Kidney epithelial cell (primary cell): ENCODE results near the gene SLC48A1. TPM values are rescaled to one million over a fixed set of nuclear protein-coding genes. Genes with fewer than 3 reads are reported as not detected.

ENCODE experiments used
- DNase-seq: peaks from one replicate; pipeline ENCODE4 v3.0.0-alpha.2; 2010; ENCODE audit warnings: low read depth
- H3K27me3 ChIP-seq: 2 replicates; pipeline ENCODE4 v1.6.0; 2011; ENCODE audit warnings: low read length; ENCODE audit not compliant: control insufficient read depth, insufficient read depth
- H3K36me3 ChIP-seq: 2 replicates; pipeline ENCODE4 v1.5.1; 2011; ENCODE audit warnings: low read length; ENCODE audit not compliant: control insufficient read depth, insufficient read depth
- H3K4me3 ChIP-seq: 2 replicates; pipeline ENCODE4 v1.5.1; 2011; ENCODE audit warnings: low read depth, mild to moderate bottlenecking, control low read depth, low read length
- CTCF ChIP-seq: IDR thresholded peaks from 2 replicates; pipeline ENCODE4 v1.5.1; 2011; ENCODE audit warnings: mild to moderate bottlenecking, moderate library complexity, low read length, control low read depth, inconsistent platforms; ENCODE audit not compliant: insufficient read depth, poor library complexity, severe bottlenecking
- total RNA-seq: library from RNA; depleted of rRNA; stranded (reverse); fragments of >200 nt; gene quantifications from 2 replicates; pipeline ENCODE4 v1.2.3, GENCODE V29; 2015

SLC48A1 gene
- total RNA-seq, 1 donor from 2014 or later: 26.5 TPM

DNA sequence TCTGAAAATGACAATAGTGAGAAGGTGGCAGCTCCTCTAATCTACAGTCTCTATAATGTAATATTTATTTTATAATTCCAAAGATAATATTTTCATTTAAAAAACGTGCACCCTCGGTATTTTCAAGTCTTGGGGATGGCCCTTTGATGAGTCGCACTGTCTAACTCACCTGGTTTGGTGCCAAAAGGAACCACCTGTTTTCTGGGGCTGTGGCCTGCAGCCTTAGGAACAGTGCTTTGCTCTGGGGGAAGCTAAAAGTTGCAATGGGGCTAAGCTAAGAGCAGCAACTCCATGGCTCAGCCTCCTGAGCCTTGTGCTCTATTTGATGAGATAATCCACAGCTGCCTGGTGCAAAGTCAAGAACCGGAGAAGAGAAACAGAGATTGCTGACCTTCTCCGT, 41.3 kb upstream of the SLC48A1 start:
- no peaks in the 10 kb centered on the region for H3K36me3 ChIP-seq
- no peak overlapping the region for H3K4me3 ChIP-seq
- TF ChIP-seq CTCF: no peak
- no peak for DNase-seq
- peaks cover 3% of the 10 kb centered on the region for H3K27me3 ChIP-seq

DNA sequence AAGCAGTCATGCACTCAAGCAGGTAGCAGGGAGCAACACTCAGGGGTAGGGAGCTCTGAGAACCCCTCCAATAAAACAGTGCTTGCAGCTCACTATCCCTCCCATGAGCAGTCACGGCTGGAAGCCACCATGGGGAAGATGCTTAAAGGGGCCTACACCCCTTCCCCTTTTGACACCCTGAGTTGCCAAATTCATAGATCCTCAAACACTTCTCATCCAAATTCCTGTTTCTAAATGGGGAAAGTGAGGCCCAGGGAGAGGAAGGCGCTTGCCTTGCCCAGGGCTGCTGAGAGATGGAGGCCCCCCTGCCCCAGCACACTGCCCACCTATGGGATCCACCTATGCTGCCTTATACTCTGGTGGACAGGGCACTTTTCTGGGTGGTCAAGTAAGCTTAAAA, 40.5 kb upstream of the SLC48A1 start:
- Histone ChIP-seq H3K36me3 (no peaks in the 10 kb centered on the region), H3K27me3 (peaks cover 3% of the 10 kb centered on the region), H3K4me3 (no peak overlapping the region)
- no peak for DNase-seq
- TF ChIP-seq CTCF: no peak

DNA sequence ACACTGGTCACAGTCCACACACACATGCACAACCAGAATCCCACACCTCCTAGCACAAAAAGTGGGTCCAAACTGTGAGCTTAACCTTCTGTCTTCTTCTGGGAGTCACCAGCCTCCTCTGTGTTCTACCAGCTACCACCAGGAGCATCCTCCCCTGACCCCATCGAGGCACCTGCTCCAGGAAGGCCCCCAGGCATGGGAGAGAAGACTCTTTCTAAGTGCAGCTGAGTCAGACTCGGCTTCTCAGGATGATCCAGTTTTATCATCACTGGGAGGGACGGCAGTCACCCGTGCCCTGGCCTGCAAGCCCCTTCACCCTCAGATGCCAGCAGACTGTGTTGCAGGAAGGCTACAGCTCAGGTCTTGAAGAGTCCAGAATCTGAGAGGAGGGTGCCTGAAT, 39.9 kb upstream of the SLC48A1 start:
- Histone ChIP-seq H3K4me3 (no peak overlapping the region), H3K27me3 (peaks cover 3% of the 10 kb centered on the region), H3K36me3 (no peaks in the 10 kb centered on the region)
- no peak for DNase-seq
- TF ChIP-seq CTCF: no peak

DNA sequence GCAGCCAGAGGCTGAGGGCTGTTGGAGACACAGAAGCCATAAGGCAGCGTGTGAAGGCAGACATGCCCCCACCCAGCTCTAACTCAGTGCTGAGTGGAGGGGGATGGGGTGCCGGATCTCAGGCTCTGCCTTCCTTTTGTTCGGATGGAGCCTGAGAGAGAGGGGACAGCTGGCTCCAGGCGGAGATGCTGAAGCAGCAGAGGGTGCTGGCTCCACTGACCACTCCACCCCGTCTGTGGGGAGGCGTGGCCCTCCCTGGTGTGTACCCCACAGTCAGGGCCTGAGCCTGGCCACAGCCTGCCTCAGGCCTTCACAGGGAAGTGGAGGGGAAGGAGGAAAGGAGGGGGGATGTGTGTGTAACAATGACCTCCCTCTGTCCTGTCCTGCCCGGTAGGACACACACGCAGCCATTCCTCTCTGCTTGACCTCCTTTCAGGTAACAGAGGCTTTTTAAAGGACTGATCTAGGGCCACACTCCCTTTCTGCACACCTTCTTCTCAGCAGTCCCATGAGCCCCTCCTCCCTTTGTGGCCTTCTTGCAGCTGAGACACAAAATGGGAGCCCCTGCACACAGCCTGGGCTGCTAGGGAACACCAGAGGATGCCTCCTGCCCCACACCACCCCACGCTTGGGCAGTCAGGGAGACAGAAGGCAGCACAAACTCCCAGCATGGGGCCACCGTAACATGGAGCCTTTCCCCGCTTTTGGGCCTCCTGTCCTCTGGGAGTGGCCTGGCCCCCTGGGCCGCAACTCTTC, 38.1 kb upstream of the SLC48A1 start:
- DNase-seq: no peak
- no peak overlapping the region for H3K4me3 ChIP-seq
- peaks cover 3% of the 10 kb centered on the region for H3K27me3 ChIP-seq
- no peak for TF ChIP-seq CTCF
- no peaks in the 10 kb centered on the region for H3K36me3 ChIP-seq

DNA sequence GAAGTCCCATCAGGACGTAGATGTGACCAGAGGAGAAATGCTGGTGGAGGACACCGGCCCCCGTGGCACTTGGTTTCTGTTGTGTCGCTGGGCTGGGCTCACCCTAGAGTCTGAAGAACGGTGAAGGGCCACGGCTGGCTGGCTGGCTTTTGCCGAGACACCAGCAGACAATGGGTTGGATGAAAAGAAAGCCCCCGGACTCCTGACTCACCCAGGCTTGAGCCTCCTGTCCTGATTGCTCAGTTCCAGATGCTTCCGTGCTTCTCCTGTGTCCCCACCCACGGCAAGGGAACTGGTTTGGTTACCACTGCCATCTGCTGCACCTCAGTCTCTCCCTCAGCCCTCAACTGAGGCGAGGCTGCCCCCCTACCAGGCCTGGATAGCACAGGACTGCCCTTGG, 37.4 kb upstream of the SLC48A1 start:
- Histone ChIP-seq H3K4me3 (no peak overlapping the region), H3K36me3 (no peaks in the 10 kb centered on the region), H3K27me3 (peaks cover 3% of the 10 kb centered on the region)
- no peak for DNase-seq
- TF ChIP-seq CTCF: no peak

- Histone ChIP-seq H3K4me3 (no peak overlapping the region), H3K36me3 (no peaks in the 10 kb centered on the region), H3K27me3 (peaks cover 3% of the 10 kb centered on the region)
- no peak for TF ChIP-seq CTCF
- DNase-seq: no peak
Measured at GRCh38 chr12:47736216-47736615, 36.8 kb upstream of the SLC48A1 start.
